ENCODE data around the gene LTC4S. TPM values are rescaled to one million over a fixed set of nuclear protein-coding genes. Genes with fewer than 3 reads are reported as not detected.

The LTC4S gene
- total RNA-seq, 4 donors from 2014 or later, result 7.5 to 8.8 (median 8.2) TPM; not detected in 1

DNA sequence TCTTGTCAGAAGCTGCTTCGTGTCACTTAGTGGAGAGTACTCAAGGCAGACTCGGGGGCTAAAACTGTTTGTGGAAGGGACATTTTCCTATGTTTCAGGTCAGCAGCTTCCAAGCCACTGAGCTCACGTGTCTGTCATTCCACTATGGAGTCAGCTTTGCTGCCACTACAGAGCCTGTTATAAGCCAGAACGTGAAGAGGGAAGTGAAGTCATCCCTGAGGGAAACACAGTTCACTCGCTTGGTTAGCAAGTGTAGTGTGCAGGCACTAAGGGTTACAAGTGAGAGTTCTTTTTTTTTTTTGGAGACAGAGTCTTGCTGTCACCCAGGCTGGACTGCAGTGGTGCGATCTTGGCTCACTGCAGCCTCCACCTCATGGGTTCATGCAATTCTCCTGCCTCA, 24.5 kb upstream of the LTC4S start:
- Histone ChIP-seq H3K4me1 (peaks cover 0 to 54% (median 22%) of the 10 kb centered on the region in 3 donors), H3K9me3 (no peaks in the 10 kb centered on the region), H3K36me3 (peaks cover 0 to 88% of the 10 kb centered on the region in 2 donors), H3K27me3 (no peaks in the 10 kb centered on the region), H3K4me3 (no peak overlapping the region), H3K27ac (no peak overlapping the region)
- WGBS, 2 donors (ENCODE audit: low coverage in 1 of 2), result 62 to 82% methylated on average over 5 of the region's 6 CpGs
- no peak for ATAC-seq
- TF ChIP-seq EP300 (IDR thresholded peaks at IDR 0.05), result no peak
- TF ChIP-seq, protein P1, sequence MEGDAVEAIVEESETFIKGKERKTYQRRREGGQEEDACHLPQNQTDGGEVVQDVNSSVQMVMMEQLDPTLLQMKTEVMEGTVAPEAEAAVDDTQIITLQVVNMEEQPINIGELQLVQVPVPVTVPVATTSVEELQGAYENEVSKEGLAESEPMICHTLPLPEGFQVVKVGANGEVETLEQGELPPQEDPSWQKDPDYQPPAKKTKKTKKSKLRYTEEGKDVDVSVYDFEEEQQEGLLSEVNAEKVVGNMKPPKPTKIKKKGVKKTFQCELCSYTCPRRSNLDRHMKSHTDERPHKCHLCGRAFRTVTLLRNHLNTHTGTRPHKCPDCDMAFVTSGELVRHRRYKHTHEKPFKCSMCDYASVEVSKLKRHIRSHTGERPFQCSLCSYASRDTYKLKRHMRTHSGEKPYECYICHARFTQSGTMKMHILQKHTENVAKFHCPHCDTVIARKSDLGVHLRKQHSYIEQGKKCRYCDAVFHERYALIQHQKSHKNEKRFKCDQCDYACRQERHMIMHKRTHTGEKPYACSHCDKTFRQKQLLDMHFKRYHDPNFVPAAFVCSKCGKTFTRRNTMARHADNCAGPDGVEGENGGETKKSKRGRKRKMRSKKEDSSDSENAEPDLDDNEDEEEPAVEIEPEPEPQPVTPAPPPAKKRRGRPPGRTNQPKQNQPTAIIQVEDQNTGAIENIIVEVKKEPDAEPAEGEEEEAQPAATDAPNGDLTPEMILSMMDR (IDR thresholded peaks at IDR 0.05), result no peak
- no peak for TF ChIP-seq POLR2A (IDR thresholded peaks at IDR 0.05)
- TF ChIP-seq POLR2AphosphoS5 (IDR thresholded peaks at IDR 0.05), result no peak

DNA sequence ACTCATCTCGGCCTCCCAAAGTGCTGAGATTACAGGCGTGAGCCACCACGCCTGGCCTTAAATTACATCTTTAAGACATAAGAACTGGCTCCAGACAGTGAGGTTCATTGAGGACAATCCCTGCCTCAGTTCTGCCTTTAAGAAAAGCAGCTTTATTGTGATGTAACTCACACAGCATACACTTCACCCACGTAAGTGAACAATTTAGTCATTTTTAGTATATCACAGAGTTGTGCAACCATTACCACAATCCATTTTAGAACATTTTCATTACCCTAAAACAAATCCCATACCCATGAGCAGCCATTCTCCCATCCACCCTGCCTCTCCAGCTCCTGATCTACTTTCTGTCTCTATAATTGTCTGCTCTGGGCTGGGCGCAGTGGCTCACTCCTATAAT, 24.0 kb upstream of the LTC4S start:
- H3K9me3 ChIP-seq, result no peaks in the 10 kb centered on the region
- TF ChIP-seq EP300 (IDR thresholded peaks at IDR 0.05), result no peak
- no peak for TF ChIP-seq POLR2A (IDR thresholded peaks at IDR 0.05)
- TF ChIP-seq, protein P1 (IDR thresholded peaks at IDR 0.05), result no peak
- TF ChIP-seq POLR2AphosphoS5 (IDR thresholded peaks at IDR 0.05), result no peak
- no peaks in the 10 kb centered on the region for H3K27me3 ChIP-seq
- H3K27ac ChIP-seq, result no peak overlapping the region
- H3K4me3 ChIP-seq, result no peak overlapping the region
- ATAC-seq, result no peak
- 97 to 100% methylated on average over 3 to 4 of the region's 5 CpGs for WGBS, 2 donors (ENCODE audit: low coverage in 1 of 2)
- H3K36me3 ChIP-seq, result peaks cover 0 to 93% of the 10 kb centered on the region in 2 donors
- H3K4me1 ChIP-seq, result peaks cover 0 to 49% (median 18%) of the 10 kb centered on the region in 3 donors

DNA sequence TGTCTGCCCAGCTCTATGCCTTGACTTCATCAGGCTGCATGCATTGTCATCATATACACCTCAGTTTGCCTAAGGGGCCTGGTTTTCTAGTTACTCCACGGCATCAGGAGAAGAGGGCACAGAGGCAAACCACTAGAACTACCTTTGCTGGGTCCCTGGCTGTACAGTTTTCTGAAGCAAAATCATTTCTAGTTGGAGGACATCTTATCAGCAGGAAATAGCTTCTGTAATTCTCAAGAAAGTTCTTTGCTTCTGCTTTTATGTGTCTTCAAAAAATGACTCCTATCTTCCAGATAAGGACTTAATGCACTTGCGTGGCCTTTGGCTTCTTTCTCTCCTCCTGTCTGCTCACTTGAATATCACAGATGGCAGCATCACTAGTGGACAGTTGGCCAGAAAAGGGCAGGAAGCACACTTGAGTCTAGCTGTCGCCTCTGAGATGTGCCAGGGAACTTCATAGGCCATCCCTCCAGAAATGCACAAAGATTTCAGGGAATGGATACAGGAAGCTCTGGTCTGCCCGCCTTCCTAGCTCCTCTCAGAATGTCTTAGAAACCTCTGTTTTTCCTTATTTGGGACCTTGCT, 22.4 kb upstream of the LTC4S start:
- H3K9me3 ChIP-seq, result no peaks in the 10 kb centered on the region
- WGBS, 2 donors (ENCODE audit: low coverage in 1 of 2), result 80 to 85% methylated on average over 1 to 4 of the region's 4 CpGs
- no peak overlapping the region for H3K4me3 ChIP-seq
- TF ChIP-seq, protein P1 (IDR thresholded peaks at IDR 0.05), result no peak
- no peak for TF ChIP-seq POLR2A (IDR thresholded peaks at IDR 0.05)
- no peak for TF ChIP-seq POLR2AphosphoS5 (IDR thresholded peaks at IDR 0.05)
- TF ChIP-seq EP300 (IDR thresholded peaks at IDR 0.05), result no peak
- H3K36me3 ChIP-seq, result peaks cover 0 to 97% of the 10 kb centered on the region in 2 donors
- H3K27me3 ChIP-seq, result no peaks in the 10 kb centered on the region
- no peak for ATAC-seq
- peaks cover 0 to 33% (median 2%) of the 10 kb centered on the region in 3 donors for H3K4me1 ChIP-seq
- H3K27ac ChIP-seq, result no peak overlapping the region

DNA sequence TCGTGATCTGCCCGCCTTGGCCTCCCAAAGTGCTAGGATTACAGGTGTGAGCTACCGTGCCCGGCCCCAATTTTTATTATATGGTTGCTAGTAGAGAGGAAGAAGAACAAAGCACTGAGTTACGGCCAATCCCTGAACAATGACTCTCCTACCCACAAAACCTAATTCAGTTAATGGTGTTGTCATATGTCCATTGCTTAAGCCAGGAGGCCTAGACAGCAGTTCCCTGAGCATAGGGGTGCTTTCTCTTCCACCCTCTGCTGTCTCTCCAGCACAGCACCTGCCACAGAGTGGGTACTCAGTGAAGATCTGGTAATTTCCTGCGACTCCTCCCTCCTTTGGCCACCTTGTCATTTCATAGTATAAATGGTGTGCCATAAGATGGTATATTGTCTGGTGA, 21.4 kb upstream of the LTC4S start:
- Histone ChIP-seq H3K27me3 (no peaks in the 10 kb centered on the region), H3K4me1 (peaks cover 0 to 23% (median 0%) of the 10 kb centered on the region in 3 donors), H3K9me3 (no peaks in the 10 kb centered on the region), H3K27ac (no peak overlapping the region), H3K36me3 (peaks cover 0 to 95% of the 10 kb centered on the region in 2 donors), H3K4me3 (no peak overlapping the region)
- ATAC-seq, result no peak
- WGBS, 2 donors (ENCODE audit: low coverage in 1 of 2), result 94 to 100% methylated on average over 3 to 6 of the region's 6 CpGs
- no peak for TF ChIP-seq POLR2AphosphoS5 (IDR thresholded peaks at IDR 0.05)

DNA sequence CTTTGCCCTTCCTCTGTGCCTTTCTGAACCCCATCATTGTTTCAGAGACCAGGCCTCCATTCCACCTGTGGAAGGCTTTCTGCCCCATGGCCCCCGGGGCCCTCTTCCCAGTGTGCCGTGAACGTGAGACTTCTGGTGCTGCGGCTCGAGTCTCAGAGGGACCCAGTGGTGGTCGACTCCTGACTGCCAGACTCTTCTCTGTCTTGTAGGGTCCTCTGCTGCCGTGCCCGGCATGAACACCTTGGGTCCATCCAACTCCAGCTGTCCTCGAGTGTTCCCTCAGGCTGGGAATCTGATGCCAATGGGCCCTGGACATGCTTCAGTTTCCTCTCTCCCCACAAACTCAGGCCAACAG, 20.1 kb upstream of the LTC4S start:
- Histone ChIP-seq H3K36me3 (peaks cover 0 to 95% of the 10 kb centered on the region in 2 donors), H3K4me3 (no peak overlapping the region), H3K9me3 (no peaks in the 10 kb centered on the region), H3K27me3 (no peaks in the 10 kb centered on the region), H3K27ac (no peak overlapping the region), H3K4me1 (peaks cover 0 to 10% (median 0%) of the 10 kb centered on the region in 3 donors)
- TF ChIP-seq EP300 (IDR thresholded peaks at IDR 0.05) (no peak), POLR2AphosphoS5 (IDR thresholded peaks at IDR 0.05) (no peak), POLR2A (IDR thresholded peaks at IDR 0.05) (no peak)
- TF ChIP-seq, protein P1 (IDR thresholded peaks at IDR 0.05), result no peak
- ATAC-seq, result no peak
- WGBS, 2 donors (ENCODE audit: low coverage in 1 of 2), result 95% methylated on average over 8 of the region's 9 CpGs; no CpG with 5 or more reads in 1 of the 2 donors
